Tibial nerve (tissue), 3 donors: Measurements from ENCODE around the gene GCLC.

Source experiments
- CTCF ChIP-seq, 5 experiments: fragments of 200-600 bp in 3 of 5; fragments of 450-650 bp in 2 of 5; sonication (generic) in 3 of 5; IDR thresholded peaks; one replicate each; pipeline ENCODE4 v1.5.1; 2016 to 2019; ENCODE audit warnings: antibody characterized with exemption in 5 of 5, mild to moderate bottlenecking in 3 of 5, moderate library complexity in 2 of 5
- POLR2A ChIP-seq, 2 donors: fragments of 450-650 bp; IDR thresholded peaks; one replicate each; pipeline ENCODE4 v1.6.1; 2017; ENCODE audit warnings: antibody characterized with exemption in 2 of 2, mild to moderate bottlenecking in 2 of 2, moderate library complexity in 2 of 2

- TF ChIP-seq CTCF (IDR thresholded peaks at IDR 0.05) (no peak), POLR2A (IDR thresholded peaks at IDR 0.05) (no peak)
These were observed 34.4 kb upstream of the GCLC start for GRCh38 chr6:53579338-53579737.
